OCI-LY7 (cell line): ENCODE data around the gene DPYD. TPM values are rescaled to one million over a fixed set of nuclear protein-coding genes. Genes with fewer than 3 reads are reported as not detected.

Experiments
- BruUV-seq: library from RNA; stranded (reverse); fragments of 400-500 nt; replicated peaks from 2 replicates; lab custom pipeline; 2021; lab: Mats Ljungman, UMichigan
- CTCF ChIA-PET: fragments of 300-600 bp; sonication (Branson Sonifier 250); formaldehyde crosslinking; loops from one replicate; lab custom pipeline; 2022; ENCODE audit warnings: antibody characterized with exemption; ENCODE audit not compliant: unreplicated experiment; lab: Charles Lee
- POLR2A ChIA-PET: fragments of 300-600 bp; sonication (Branson Sonifier 250); formaldehyde crosslinking; loops from one replicate; lab custom pipeline; 2022; ENCODE audit warnings: antibody characterized with exemption; lab: Charles Lee
- DNase-seq: peaks from one replicate; pipeline ENCODE4 v3.0.0-alpha.2; 2015; ENCODE audit warnings: low spot score
- H2AFZ ChIP-seq: fragments of 200-600 bp; sonication (generic), shearing (Covaris generic); 2 replicates; pipeline ENCODE4 v1.6.1; 2014; ENCODE audit warnings: mild to moderate bottlenecking, antibody characterized with exemption, low read length, moderate library complexity
- H3K27ac ChIP-seq: fragments of 200-600 bp; sonication (generic); 2 replicates; pipeline ENCODE4 v1.5.1; 2014; ENCODE audit warnings: mixed run types, low read depth, mild to moderate bottlenecking, moderate library complexity, low read length, inconsistent platforms; ENCODE audit not compliant: poor library complexity, severe bottlenecking
- H3K36me3 ChIP-seq: fragments of 200-600 bp; sonication (generic); 2 replicates; pipeline ENCODE4 v1.6.1; 2014; ENCODE audit warnings: mild to moderate bottlenecking, antibody characterized with exemption, low read length, moderate library complexity, mixed read lengths; ENCODE audit not compliant: insufficient read depth
- H3K4me1 ChIP-seq: fragments of 200-600 bp; sonication (generic); 2 replicates; pipeline ENCODE4 v1.5.1; 2014; ENCODE audit warnings: mild to moderate bottlenecking, low read length; ENCODE audit not compliant: insufficient read depth, poor library complexity, severe bottlenecking
- H3K4me2 ChIP-seq: fragments of 200-600 bp; sonication (generic); 2 replicates; pipeline ENCODE4 v1.6.1; 2014; ENCODE audit warnings: mild to moderate bottlenecking, low read length
- H3K4me3 ChIP-seq: fragments of 200-600 bp; sonication (generic); 2 replicates; pipeline ENCODE4 v1.5.1; 2014; ENCODE audit warnings: mild to moderate bottlenecking, low read depth, low read length; ENCODE audit not compliant: poor library complexity, severe bottlenecking
- H3K79me2 ChIP-seq: fragments of 200-600 bp; sonication (generic); 2 replicates; pipeline ENCODE4 v1.6.1; 2016; ENCODE audit warnings: low read depth, mild to moderate bottlenecking, low read length, moderate library complexity, mixed read lengths; ENCODE audit not compliant: insufficient read depth
- H3K9me2 ChIP-seq: fragments of 200-600 bp; sonication (generic); 2 replicates; pipeline ENCODE4 v1.6.1; 2016; ENCODE audit warnings: mild to moderate bottlenecking, low read length, mixed read lengths; ENCODE audit not compliant: insufficient read depth
- H3K9me3 ChIP-seq: fragments of 200-600 bp; sonication (generic); 2 replicates; pipeline ENCODE4 v1.6.1; 2014; ENCODE audit warnings: mild to moderate bottlenecking, mixed run types, low read length, mixed read lengths
- H4K20me1 ChIP-seq: fragments of 200-600 bp; sonication (generic); 2 replicates; pipeline ENCODE4 v1.6.1; 2014; ENCODE audit warnings: mild to moderate bottlenecking, antibody characterized with exemption, low read length, moderate library complexity, mixed read lengths; ENCODE audit not compliant: insufficient read depth
- CTCF ChIP-seq: fragments of 200-600 bp; sonication (generic); conservative IDR thresholded peaks from 2 replicates; pipeline ENCODE4 v1.5.1; 2014; ENCODE audit warnings: mild to moderate bottlenecking, antibody characterized with exemption, low read length, moderate library complexity, mixed read lengths
- EZH2phosphoT487 ChIP-seq: fragments of 200-600 bp; sonication (generic); IDR thresholded peaks from 2 replicates; pipeline ENCODE4 v1.6.1; 2018; ENCODE audit warnings: low read depth, borderline replicate concordance, mild to moderate bottlenecking, mixed run types, antibody characterized with exemption, low read length, moderate library complexity, mixed read lengths
- intact Hi-C: fragments of 100-400 bp; cut with micrococcal nuclease; formaldehyde crosslinking; loops from one replicate; pipeline ENCODE4 v1.10.0; 2022; ENCODE audit not compliant: unreplicated experiment
- total RNA-seq, 2 experiments: library from RNA; depleted of rRNA in 1 of 2; stranded (reverse); fragments of >200 nt in 1 of 2; shearing (Covaris generic) in 1 of 2; gene quantifications; 2 replicates each; pipeline ENCODE4 v1.2.3, GENCODE V29; 2014 to 2022

The DPYD gene
- total RNA-seq, 2 experiments from 2014 or later = 5.5 to 13.4 TPM

GRCh38 chr1:97619706-97620105, 301.1 kb downstream of the DPYD start:
- Histone ChIP-seq H3K36me3 (no peaks in the 10 kb centered on the region), H3K27ac (no peak overlapping the region), H3K4me1 (no peaks in the 10 kb centered on the region), H3K9me3 (no peaks in the 10 kb centered on the region), H3K79me2 (no peaks in the 10 kb centered on the region), H3K4me3 (no peak overlapping the region), H4K20me1 (no peaks in the 10 kb centered on the region), H2AFZ (no peak overlapping the region), H3K4me2 (no peak overlapping the region), H3K9me2 (no peaks in the 10 kb centered on the region)
- TF ChIP-seq CTCF (no peak), EZH2phosphoT487 (no peak)
- intact Hi-C loops = no loop called here
- ChIA-PET CTCF (no interaction called here), POLR2A (interaction anchor here (0.6 kb wide), 1 partner anchor 92 kb away, joined by 3 read pairs; no protein-coding TSS in a partner anchor)
- BruUV-seq = no TSS peak
- DNase-seq = no peak

- Histone ChIP-seq H2AFZ (no peak overlapping the region), H3K27ac (no peak overlapping the region), H3K79me2 (no peaks in the 10 kb centered on the region), H3K9me2 (no peaks in the 10 kb centered on the region), H3K36me3 (no peaks in the 10 kb centered on the region), H3K4me2 (no peak overlapping the region), H4K20me1 (no peaks in the 10 kb centered on the region), H3K9me3 (no peaks in the 10 kb centered on the region), H3K4me1 (no peaks in the 10 kb centered on the region), H3K4me3 (no peak overlapping the region)
- no TSS peak for BruUV-seq
- intact Hi-C loops = no loop called here
- CTCF ChIA-PET = no interaction called here
- no peak for DNase-seq
- POLR2A ChIA-PET = interaction anchor here (0.7 kb wide), 1 partner anchor 22 kb away, joined by 5 read pairs; no protein-coding TSS in a partner anchor
- no peak for TF ChIP-seq EZH2phosphoT487
- TF ChIP-seq CTCF = no peak
These were observed 310.1 kb downstream of the DPYD start for GRCh38 chr1:97610748-97611147.

GRCh38 chr1:97610102-97610501, 310.7 kb downstream of the DPYD start:
- no peaks in the 10 kb centered on the region for H3K9me2 ChIP-seq
- ChIA-PET CTCF (no interaction called here), POLR2A (no interaction called here)
- no peak for DNase-seq
- no peak overlapping the region for H3K4me2 ChIP-seq
- H3K4me3 ChIP-seq = no peak overlapping the region
- no peak overlapping the region for H3K27ac ChIP-seq
- no peaks in the 10 kb centered on the region for H4K20me1 ChIP-seq
- BruUV-seq = no TSS peak
- H3K79me2 ChIP-seq = no peaks in the 10 kb centered on the region
- H3K36me3 ChIP-seq = no peaks in the 10 kb centered on the region
- no peak overlapping the region for H2AFZ ChIP-seq
- TF ChIP-seq EZH2phosphoT487 (no peak), CTCF (no peak)
- no peaks in the 10 kb centered on the region for H3K4me1 ChIP-seq
- no peaks in the 10 kb centered on the region for H3K9me3 ChIP-seq
- intact Hi-C loops = no loop called here
